ENCODE data around the gene CCT8. TPM values are rescaled to one million over a fixed set of nuclear protein-coding genes. Genes with fewer than 3 reads are reported as not detected.

CCT8 gene
- 463 and 619 TPM in 2 replicates for total RNA-seq (2014; rRNA removed; shearing (Covaris generic))

DNA sequence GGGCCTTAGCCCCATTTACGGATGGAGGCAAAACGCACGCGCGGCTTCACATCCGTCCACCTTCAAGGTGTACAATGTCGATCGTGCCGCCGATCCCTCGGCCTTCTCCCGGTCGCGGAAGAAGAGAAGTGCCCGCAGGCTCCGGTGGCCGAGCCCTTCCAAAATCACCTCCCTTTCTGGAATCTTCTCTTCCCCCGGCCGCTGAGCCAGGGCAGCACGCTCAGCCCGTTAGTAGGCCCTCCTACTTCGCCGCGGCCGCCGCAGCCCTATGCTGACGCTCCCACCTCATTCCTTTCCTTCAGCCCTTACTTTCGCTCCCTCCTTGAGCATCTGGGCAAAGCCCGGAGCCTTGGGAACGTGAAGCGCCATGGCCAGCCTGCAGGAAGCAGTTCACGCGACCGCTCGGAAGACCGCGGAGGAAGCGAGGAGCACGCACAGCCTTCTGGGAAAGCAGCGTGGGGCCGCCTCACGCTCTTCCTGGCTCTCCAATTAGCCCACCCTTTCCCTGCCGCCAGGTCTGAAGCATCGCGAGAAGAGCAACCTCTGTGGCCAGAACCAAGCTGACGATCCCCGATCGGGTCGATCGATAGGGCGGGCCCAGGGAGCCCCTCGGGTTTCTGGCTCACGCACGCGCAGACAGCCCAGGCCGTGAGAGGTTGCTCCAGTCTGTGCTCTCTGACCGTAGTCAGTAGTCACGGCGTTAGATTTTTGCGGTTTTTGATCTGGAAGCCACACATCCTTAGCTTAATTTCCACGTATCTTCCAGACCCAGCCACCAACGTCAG lies at the start of gene CCT8:
Gene CCT8 (minus strand): TSS at position 427 of the 785 bp plus-strand sequence. CDS start 58 bp downstream, at position 369.
- peak; percentile 100 for DNase-seq (ENCODE audit: low spot score)

DNA sequence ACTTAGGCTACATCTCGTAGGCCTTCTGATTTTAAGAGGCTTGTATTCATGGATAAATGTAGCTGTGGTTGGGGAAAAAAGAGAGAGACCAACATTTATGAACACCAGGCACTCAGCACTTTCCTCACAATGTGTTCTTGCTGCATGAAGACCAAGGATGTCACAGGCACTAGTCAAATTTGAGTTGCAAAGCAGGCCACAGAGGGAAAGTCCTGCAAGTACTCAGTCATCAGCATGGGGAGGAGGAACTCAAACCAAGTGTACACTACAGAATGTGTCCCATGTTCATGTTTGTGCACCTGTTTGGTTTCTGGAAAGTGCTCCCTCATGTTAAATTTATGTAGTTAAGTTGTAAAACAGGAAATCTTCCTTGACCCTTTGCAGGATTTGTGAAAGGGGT lies 48.3 kb upstream of the CCT8 start:
- DNase-seq (ENCODE audit: low spot score) = no peak

DNA sequence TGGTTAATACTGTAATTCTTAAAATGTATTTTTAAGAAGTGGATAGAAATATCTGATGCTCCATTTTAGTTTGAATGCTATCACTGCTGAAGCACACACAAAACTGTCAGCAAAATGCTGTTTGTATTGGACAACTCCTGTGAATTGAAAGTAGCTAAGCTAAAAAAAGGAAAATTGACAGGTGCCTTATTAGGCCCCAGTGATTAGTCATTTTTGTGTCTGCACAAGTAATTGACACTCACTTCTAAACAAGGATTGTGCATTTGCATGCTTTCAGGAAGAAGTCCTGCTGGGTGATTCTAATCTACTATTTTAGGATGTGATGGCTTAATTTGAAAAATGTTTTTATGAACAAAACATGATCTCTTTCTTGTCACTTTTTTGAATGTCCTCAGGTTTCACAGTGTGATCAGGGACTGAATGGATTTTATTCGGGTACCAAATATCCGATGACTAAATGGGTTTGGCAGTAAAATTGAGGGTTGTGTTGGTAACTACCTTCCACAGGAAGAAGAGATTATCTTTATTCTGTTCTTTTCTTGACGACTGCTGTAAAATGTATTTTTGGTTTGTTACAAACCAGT lies 44.0 kb upstream of the CCT8 start:
- no peak for DNase-seq (ENCODE audit: low spot score)

- DNase-seq (ENCODE audit: low spot score) = no peak
Measured at GRCh38 chr21:29115899-29116298, 42.5 kb upstream of the CCT8 start.

- peak; percentile 93 for DNase-seq (ENCODE audit: low spot score)
Measured at GRCh38 chr21:29114765-29115500, 41.5 kb upstream of the CCT8 start.

- DNase-seq (ENCODE audit: low spot score) = peak; percentile 92
Measured at GRCh38 chr21:29105218-29105617, 31.8 kb upstream of the CCT8 start.

DNA sequence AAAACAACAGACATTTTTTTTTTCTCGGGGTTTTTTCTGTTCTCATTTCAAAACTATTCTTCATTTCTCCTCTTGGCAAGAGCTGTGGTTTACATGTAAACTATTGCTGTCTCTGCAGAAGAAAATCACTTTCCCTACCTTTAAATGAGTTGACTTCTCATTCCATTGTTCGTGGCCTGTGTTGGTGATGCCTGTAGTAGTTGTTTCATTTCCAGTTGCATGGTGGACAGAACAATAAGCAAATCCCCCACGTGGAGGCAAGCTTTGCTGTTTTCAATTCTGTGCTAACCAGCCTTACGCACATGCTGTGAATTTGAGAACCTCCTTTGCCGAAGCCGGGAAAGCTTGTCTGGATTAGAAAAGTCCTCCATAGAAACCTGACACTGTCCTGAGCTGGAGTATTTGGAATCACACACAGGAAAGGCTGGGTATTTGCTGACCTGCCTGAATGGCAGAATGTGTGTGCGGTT lies 30.8 kb upstream of the CCT8 start:
- no peak for DNase-seq (ENCODE audit: low spot score)

DNA sequence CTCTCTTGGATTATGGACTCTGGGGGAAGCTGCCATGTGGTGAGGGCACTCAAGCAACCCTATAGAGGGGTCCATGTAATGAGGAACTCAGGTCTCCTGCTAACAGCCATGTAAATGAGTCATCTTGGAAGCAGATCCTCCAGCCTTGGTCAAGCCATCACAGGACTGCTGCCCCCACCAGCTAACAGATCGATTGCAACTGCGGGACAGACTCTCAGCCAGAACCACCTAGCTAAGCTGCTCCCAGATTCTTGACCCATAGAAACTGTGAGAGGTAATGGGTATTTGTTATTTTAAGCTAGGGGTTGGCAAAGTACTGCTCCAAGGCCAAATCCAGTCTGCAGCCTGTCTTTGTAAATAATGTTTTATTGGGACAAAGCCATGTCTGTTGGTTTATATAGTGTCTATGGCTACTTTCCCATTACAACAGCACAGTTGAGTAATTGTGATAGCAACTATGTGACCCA lies 29.4 kb upstream of the CCT8 start:
- no peak for DNase-seq (ENCODE audit: low spot score)

DNA sequence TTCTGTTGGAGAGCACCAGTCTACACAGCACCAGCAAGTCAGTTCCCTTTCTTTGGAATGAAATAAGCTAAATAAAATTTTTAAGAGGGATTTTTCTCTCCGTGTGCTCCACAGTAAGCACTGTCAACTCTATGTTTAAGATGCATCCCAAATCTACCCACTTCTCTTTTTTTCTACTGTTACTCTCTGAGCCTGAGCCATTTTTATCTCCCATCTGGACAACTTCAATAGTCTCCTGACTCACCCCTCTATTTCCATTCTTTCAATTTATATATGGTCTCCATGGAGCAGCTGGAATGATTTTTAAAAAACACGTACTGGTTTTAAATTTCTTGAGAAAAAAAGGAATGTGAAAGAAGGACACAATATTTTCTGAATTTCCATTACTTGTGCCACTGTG lies 24.7 kb upstream of the CCT8 start:
- DNase-seq (ENCODE audit: low spot score) = no peak

GRCh38 chr21:29096218-29097015 lies 23.0 kb upstream of the CCT8 start:
- no peak for DNase-seq (ENCODE audit: low spot score)

DNA sequence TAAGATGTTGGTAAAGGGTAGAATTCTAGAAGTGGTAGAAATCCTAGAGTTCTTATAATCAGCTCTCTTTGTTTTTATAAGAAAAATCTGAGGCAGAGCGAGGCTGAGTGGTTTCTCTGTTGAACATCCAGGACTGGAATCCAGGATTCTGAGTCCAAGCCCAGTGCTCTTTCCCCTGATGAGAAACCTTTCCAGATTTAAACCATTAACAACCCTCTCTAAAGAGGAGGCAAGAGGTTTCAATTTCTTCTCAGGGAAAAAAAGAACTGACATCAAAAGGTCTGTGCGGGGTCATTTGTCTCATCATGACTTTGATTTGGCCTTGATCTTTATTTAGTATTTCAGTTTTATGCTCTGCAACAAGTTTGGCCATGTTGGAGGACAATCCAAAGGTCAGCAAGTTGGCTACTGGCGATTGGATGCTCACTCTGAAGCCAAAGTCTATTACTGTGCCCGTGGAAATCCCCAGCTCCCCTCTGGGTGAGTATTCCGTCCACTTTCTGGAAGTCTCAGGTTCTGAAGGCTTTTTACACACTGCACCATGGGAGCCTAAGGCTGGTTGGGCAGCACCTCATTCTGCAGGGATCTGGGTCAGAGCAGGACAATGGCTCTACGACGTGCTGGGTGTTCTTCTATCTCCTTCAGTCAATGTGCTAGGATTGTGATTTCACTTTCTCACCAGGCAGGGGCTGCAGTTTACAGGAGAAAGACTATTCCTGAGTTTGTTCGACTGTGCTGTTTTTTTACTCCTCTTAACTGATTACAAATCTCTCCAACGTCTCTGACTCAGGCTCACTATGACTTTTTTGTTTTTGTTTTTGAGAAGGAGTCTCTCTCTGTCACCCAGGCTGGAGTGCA lies 18.9 kb upstream of the CCT8 start:
- DNase-seq (ENCODE audit: low spot score) = peak; percentile 73

DNA sequence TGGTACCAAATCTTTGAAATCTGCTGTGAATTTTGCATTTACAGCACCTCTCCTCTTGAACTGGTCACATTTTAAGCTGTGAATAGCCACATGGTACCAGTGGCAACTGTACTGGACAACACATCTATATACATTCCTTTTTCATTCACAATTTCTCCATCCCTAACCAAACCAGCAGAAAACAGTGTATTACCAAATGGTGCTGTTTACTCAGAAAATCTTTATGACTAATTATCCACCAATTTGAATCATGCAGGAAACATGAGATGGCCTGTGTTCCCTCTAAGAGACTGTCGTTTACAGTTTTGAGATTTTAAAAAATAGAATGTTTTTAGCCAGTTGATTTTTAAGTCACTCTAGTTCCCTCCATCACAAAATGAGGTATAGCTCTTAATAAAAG lies 17.6 kb upstream of the CCT8 start:
- DNase-seq (ENCODE audit: low spot score) = peak; percentile 71

DNA sequence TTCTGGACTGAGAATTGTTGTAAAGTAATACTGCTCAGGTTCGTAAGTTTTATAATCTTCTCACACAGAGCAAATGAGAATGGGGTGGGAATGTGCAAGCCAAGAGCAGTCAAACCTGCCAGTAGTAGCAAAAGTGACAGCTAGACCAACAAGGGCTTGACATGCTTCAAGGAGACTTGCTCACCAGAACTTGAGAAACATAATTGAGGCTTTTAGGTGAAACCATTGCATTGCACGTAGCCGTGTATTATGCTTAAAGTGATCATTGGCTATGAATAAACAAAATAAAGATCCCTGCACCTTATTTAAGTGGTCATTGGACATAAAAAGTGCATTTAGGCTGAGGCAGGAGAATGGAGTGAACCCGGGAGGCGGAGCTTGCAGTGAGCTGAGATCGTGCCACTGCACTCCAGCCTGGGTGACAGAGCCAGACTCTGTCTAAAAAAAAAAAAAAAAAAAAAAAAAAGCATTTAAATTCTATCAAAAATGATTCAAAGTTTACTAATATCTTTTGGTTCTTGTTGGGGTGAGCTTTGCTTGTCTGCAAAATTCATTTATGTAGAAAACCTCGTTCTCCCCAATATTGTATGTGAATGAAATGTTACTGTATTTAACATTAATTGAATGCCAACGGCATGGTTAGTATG lies 11.8 kb upstream of the CCT8 start:
- DNase-seq (ENCODE audit: low spot score) = no peak

DNA sequence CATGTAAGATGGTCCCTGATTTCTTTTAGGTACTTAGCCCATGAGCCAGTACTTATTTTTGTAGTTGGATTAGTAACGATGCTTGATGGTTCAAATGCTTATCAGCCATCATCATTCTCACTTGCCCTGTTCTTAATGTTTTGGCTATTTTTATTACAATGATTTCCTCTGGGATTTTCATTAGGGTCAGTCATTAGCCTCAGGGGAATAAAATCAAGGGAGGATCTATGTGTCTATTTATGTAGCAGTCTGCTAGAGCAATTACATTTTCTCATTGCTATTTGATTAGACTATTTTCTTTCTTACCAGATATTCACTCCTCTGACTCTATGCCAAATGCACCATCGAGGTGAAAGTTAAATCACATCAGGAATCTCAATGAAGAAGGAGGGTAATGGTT lies 10.9 kb upstream of the CCT8 start:
- no peak for DNase-seq (ENCODE audit: low spot score)

GRCh38 chr21:29083306-29083705 lies 9.9 kb upstream of the CCT8 start:
- no peak for DNase-seq (ENCODE audit: low spot score)

DNA sequence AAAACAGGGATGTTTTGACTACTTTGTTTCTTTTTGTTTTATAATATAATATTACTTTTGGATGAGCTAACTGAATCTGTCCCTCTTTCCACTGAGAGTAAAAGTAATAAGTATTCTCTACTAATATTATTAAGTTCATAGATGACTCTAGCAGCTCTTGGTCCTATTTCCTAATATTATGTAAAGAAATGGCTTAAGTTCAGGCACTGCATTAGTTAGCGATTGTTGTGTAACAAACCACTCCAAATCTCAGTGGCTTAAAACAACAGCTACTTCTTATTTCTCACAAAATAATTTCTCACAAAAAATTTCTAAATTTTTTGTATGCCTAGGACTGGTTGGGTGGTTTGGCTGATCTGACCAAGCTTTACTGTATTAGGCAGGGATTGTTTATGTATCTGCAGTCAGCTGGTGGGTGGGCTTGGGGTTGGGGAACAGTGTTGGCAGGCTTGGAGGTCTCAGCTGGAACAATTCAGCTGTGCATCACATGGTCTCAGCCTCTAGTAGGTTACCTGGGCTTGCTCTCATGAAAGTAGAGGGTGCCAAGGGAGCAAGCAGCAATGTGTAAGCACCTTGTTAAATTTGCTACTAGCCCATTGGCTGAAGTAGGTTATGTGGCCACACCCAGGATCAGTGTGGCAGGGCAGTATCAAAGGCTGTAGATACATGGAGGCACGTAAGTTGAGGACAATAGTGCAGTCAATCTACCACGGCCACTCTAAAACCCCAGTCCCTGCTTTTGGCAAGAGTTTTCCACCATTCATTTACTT lies 8.8 kb upstream of the CCT8 start:
- no peak for DNase-seq (ENCODE audit: low spot score)

GRCh38 chr21:29080454-29080941 lies 7.0 kb upstream of the CCT8 start:
- DNase-seq (ENCODE audit: low spot score) = no peak

- no peak for DNase-seq (ENCODE audit: low spot score)
Measured at GRCh38 chr21:29078869-29079767, 5.7 kb upstream of the CCT8 start.
